CD4-positive, alpha-beta T cell treated with Interleukin-4 for 4 hours (primary cell): ENCODE results near the gene GAL3ST1.

Source experiments
- DNase-seq: peaks from one replicate; pipeline ENCODE4 v3.0.0-alpha.2; 2020

Gene GAL3ST1

GRCh38 chr22:30531651-30532608 is 42.5 kb downstream of the GAL3ST1 start:
- DNase-seq, result no peak

- DNase-seq, result no peak
Observed at GRCh38 chr22:30526656-30527055, 47.8 kb downstream of the GAL3ST1 start.

GRCh38 chr22:30523646-30524489 is 50.6 kb downstream of the GAL3ST1 start:
- no peak for DNase-seq

GRCh38 chr22:30521368-30522156 is 52.9 kb downstream of the GAL3ST1 start:
- DNase-seq, result no peak

- no peak for DNase-seq
Observed at GRCh38 chr22:30519842-30520425, 54.5 kb downstream of the GAL3ST1 start.

- no peak for DNase-seq
Observed at GRCh38 chr22:30516731-30517130, 57.7 kb downstream of the GAL3ST1 start.

GRCh38 chr22:30516273-30516672 is 58.2 kb downstream of the GAL3ST1 start:
- DNase-seq, result no peak

- DNase-seq, result no peak
Observed at GRCh38 chr22:30514252-30514651, 60.2 kb downstream of the GAL3ST1 start.

- no peak for DNase-seq
Observed at GRCh38 chr22:30513462-30513861, 61.0 kb downstream of the GAL3ST1 start.

- DNase-seq, result no peak
Observed at GRCh38 chr22:30511911-30512310, 62.6 kb downstream of the GAL3ST1 start.

GRCh38 chr22:30511109-30511508 is 63.4 kb downstream of the GAL3ST1 start:
- DNase-seq, result no peak

- no peak for DNase-seq
Observed at GRCh38 chr22:30508216-30508615, 66.2 kb downstream of the GAL3ST1 start.

GRCh38 chr22:30507670-30508069 is 66.8 kb downstream of the GAL3ST1 start:
- DNase-seq, result no peak

GRCh38 chr22:30506507-30506968 is 67.9 kb downstream of the GAL3ST1 start:
- DNase-seq, result no peak
